HEK293T (cell line): ENCODE data around the gene FOXA3.
"Not testable (repeated sequence)": the region's sequence is repeated elsewhere in the genome, so short reads cannot be mapped to it uniquely, and the experiment has no call there.

Experiments
- CTCF ChIA-PET: fragments of 350-600 bp; formaldehyde crosslinking; extraction: SDS; loops from one replicate; lab custom pipeline; 2021; ENCODE audit warnings: antibody characterized with exemption, inconsistent platforms; lab: Yijun Ruan, JAX
- POLR2A ChIA-PET: fragments of 350-600 bp; formaldehyde crosslinking; extraction: SDS; loops from one replicate; lab custom pipeline; 2020; ENCODE audit warnings: antibody characterized with exemption, inconsistent platforms; lab: Yijun Ruan, JAX
- DNase-seq: peaks from one replicate; pipeline ENCODE4 v3.0.0; 2012; ENCODE audit warnings: mixed read lengths; ENCODE audit errors: extremely low spot score
- ARNT ChIP-seq: fragments of 450-650 bp; IDR thresholded peaks from 2 replicates; pipeline ENCODE4 v1.6.1; 2017; ENCODE audit warnings: mild to moderate bottlenecking
- BHLHE40 ChIP-seq: fragments of 450-650 bp; IDR thresholded peaks from 2 replicates; pipeline ENCODE4 v1.6.1; 2016; ENCODE audit warnings: mild to moderate bottlenecking, moderate library complexity, borderline replicate concordance
- CTBP1 ChIP-seq: fragments of 450-650 bp; IDR thresholded peaks from 2 replicates; pipeline ENCODE4 v1.6.1; 2016; ENCODE audit warnings: borderline replicate concordance
- ELF4 ChIP-seq: fragments of 450-650 bp; IDR thresholded peaks from 2 replicates; pipeline ENCODE4 v1.6.1; 2017; ENCODE audit warnings: antibody characterized with exemption
- FOXA1 ChIP-seq: fragments of 450-650 bp; IDR thresholded peaks from 2 replicates; pipeline ENCODE4 v1.6.1; 2016; ENCODE audit warnings: mild to moderate bottlenecking
- FOXK2 ChIP-seq: fragments of 450-650 bp; IDR thresholded peaks from 2 replicates; pipeline ENCODE4 v1.6.1; 2016; ENCODE audit warnings: mild to moderate bottlenecking
- FOXM1 ChIP-seq: fragments of 450-650 bp; IDR thresholded peaks from 2 replicates; pipeline ENCODE4 v1.6.1; 2017; ENCODE audit warnings: mild to moderate bottlenecking, borderline replicate concordance
- HDGF ChIP-seq: fragments of 450-650 bp; IDR thresholded peaks from 2 replicates; pipeline ENCODE4 v1.6.1; 2017; ENCODE audit warnings: antibody characterized with exemption, borderline replicate concordance
- L3MBTL2 ChIP-seq: fragments of 450-650 bp; conservative IDR thresholded peaks from 2 replicates; pipeline ENCODE4 v1.6.1; 2016; ENCODE audit warnings: mild to moderate bottlenecking
- LEF1 ChIP-seq: fragments of 450-650 bp; IDR thresholded peaks from 2 replicates; pipeline ENCODE4 v1.6.1; 2017; ENCODE audit warnings: mild to moderate bottlenecking, borderline replicate concordance
- NFRKB ChIP-seq: fragments of 450-650 bp; IDR thresholded peaks from 2 replicates; pipeline ENCODE4 v1.6.1; 2016; ENCODE audit warnings: mild to moderate bottlenecking, moderate library complexity
- PKNOX1 ChIP-seq: fragments of 450-650 bp; IDR thresholded peaks from 2 replicates; pipeline ENCODE4 v1.6.1; 2016
- SP1 ChIP-seq: fragments of 450-650 bp; IDR thresholded peaks from 2 replicates; pipeline ENCODE4 v1.6.1; 2017
- SUZ12 ChIP-seq: fragments of 450-650 bp; IDR thresholded peaks from 2 replicates; pipeline ENCODE4 v1.6.1; 2016; ENCODE audit warnings: mild to moderate bottlenecking
- TARDBP ChIP-seq: fragments of 450-650 bp; IDR thresholded peaks from 2 replicates; pipeline ENCODE4 v1.6.1; 2016
- ZNF384 ChIP-seq: fragments of 450-650 bp; IDR thresholded peaks from 2 replicates; pipeline ENCODE4 v1.6.1; 2016

The FOXA3 gene

DNA sequence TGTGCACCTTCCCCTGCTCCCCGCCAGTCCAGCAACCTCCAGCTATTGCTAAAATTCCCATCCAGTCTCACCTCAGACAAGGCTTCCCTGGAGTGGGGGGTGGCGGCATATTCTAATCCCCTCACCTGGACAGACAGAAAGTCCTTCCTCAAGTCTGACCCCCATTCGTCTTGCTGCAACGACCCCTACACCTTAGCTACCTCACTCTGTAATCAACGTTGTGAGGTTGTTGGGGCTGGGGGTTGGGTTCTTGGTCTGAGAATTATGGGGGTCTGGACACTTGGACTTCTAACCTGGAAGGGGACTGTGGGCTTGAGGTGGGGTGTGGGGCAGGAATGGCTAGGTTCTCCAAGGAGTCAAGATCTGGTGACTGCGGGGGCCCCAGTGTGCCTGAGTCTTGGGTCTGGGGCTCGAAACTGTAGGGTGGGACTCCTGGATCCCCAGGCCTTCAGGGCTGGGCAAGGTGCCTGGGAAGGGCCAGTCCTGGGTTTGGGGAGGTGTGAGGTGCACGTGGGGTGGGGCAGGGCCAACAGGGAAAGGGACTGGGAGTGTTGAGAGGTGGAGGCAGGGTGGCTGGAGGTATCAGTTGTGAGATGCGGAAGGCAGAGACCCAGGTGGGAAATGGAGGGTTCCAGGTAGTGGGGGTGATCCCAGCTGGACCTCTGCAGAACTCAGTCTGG is 1.3 kb downstream of the FOXA3 start:
- DNase-seq = no peak
- ChIA-PET CTCF (interaction anchor here (0.5 to 0.6 kb wide), 2 partner anchors 48 to 151 kb away, joined by 3 read pairs; no protein-coding TSS in a partner anchor), POLR2A (interaction anchor here (0.6 to 2.9 kb wide), 7 partner anchors 13 to 922 kb away, joined by 3 to 30 read pairs (median 5); partner anchors contain the start of genes CCDC61, IRF2BP1 and MYPOP)
- TF ChIP-seq TARDBP (no peak), HDGF (no peak), NFRKB (no peak), ELF4 (no peak), SUZ12 (no peak), LEF1 (no peak), FOXA1 (no peak), FOXK2 (no peak)

DNA sequence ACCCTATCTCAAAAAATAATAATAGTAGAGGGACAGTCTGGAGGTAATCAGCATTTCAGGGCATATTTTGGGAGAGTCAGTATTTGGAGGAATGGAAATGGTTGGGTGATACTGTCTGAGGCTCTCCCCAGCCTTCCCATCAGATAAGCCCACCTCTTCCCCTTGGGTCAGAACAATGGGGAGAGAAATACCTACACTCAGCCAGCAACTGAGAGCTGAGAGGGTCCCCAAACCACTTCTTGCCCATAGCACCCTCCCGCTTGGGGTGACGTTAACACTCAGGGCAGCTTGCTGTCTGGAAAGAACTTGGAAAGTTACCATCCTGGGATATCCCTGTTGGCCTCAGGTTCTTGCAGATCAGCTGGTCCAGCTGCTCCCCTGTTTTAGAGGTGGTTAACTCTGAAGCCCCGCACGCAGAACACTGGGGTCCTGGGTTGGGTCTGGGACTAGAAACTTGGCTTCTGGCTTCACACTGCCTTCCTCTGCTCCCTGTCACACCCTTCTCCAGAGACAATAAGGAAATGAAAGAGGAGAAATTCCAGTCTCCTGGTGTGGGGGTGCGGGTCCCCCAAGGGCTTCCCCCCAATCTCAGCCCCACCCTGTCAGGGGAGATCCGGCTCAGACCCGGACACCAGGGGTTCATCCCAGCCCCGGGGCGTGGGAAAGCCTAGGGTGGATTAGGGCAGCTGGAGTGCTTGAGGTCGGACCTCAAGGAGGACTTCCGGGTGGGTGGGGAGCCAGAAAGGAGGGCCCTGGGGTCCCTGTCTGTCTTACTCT is 2.5 kb downstream of the FOXA3 start:
- POLR2A ChIA-PET = no interaction called here
- CTCF ChIA-PET = no interaction called here

DNA sequence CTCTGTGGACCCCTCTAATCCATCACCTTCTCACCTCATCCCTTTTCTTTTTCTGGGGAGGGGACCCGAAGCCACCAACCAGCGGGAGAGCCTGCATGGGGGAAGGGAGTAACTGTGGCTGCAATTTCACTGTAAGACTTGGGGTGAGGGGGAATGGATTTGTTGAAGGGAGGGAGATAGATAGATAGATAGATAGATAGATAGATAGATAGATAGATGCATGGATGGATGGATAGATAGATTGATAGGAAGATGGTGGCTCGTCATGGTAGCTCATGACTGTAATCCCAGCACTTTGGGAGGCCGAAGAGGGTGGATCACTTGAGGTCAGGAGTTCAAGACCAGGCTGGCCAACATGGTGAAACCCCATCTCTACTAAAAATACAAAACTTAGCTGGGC is 3.1 kb downstream of the FOXA3 start:
- CTCF ChIA-PET, DNase-seq, POLR2A ChIA-PET: not testable (repeated sequence)

More for the DNA sequence above, 2.5 kb downstream of the FOXA3 start:
- TF ChIP-seq ZNF384 (no peak), HDGF (no peak), BHLHE40 (no peak), NFRKB (no peak), TARDBP (no peak), PKNOX1 (no peak), ARNT (no peak), L3MBTL2 (no peak)
- no peak for DNase-seq

GRCh38 chr19:45870798-45871197 is 6.7 kb downstream of the FOXA3 start:
- TF ChIP-seq HDGF (no peak), SUZ12 (no peak), NFRKB (no peak), TARDBP (no peak), ELF4 (no peak), FOXK2 (no peak), SP1 (no peak), ARNT (no peak), L3MBTL2 (no peak), BHLHE40 (no peak)
- CTCF ChIA-PET = no interaction called here
- POLR2A ChIA-PET = interaction anchor here (1.0 kb wide), 1 partner anchor 33 kb away, joined by 3 read pairs; no protein-coding TSS in a partner anchor
- DNase-seq = no peak

DNA sequence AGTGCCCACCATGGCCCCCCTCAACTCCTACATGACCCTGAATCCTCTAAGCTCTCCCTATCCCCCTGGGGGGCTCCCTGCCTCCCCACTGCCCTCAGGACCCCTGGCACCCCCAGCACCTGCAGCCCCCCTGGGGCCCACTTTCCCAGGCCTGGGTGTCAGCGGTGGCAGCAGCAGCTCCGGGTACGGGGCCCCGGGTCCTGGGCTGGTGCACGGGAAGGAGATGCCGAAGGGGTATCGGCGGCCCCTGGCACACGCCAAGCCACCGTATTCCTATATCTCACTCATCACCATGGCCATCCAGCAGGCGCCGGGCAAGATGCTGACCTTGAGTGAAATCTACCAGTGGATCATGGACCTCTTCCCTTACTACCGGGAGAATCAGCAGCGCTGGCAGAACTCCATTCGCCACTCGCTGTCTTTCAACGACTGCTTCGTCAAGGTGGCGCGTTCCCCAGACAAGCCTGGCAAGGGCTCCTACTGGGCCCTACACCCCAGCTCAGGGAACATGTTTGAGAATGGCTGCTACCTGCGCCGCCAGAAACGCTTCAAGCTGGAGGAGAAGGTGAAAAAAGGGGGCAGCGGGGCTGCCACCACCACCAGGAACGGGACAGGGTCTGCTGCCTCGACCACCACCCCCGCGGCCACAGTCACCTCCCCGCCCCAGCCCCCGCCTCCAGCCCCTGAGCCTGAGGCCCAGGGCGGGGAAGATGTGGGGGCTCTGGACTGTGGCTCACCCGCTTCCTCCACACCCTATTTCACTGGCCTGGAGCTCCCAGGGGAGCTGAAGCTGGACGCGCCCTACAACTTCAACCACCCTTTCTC is 8.2 kb downstream of the FOXA3 start:
- TF ChIP-seq FOXK2 (no peak), PKNOX1 (no peak), NFRKB (no peak), BHLHE40 (no peak), FOXA1 (no peak), L3MBTL2 (no peak), HDGF (no peak), TARDBP (no peak), ELF4 (no peak), ARNT (no peak), ZNF384 (no peak), SP1 (no peak), FOXM1 (no peak)
- DNase-seq = no peak
- ChIA-PET POLR2A (interaction anchor here (1.5 kb wide), 1 partner anchor 9 kb away, joined by 10 read pairs; the partner anchor contains the start of genes FOXA3 and SYMPK), CTCF (interaction anchor here (0.6 kb wide), 1 partner anchor 206 kb away, joined by 3 read pairs; no protein-coding TSS in a partner anchor)

- POLR2A ChIA-PET = interaction anchor here (1.5 kb wide), 1 partner anchor 10 kb away, joined by 10 read pairs; the partner anchor contains the start of genes FOXA3 and SYMPK
- no peak for DNase-seq
- no peak for TF ChIP-seq FOXK2
- no peak for TF ChIP-seq BHLHE40
- TF ChIP-seq HDGF = no peak
- no peak for TF ChIP-seq L3MBTL2
- TF ChIP-seq NFRKB = no peak
- no peak for TF ChIP-seq TARDBP
- TF ChIP-seq CTBP1 = no peak
- CTCF ChIA-PET = interaction anchor here (0.6 kb wide), 1 partner anchor 205 kb away, joined by 3 read pairs; no protein-coding TSS in a partner anchor
Measured at GRCh38 chr19:45873219-45873772, 9.2 kb downstream of the FOXA3 start.
